Kidney epithelial cell (primary cell): ENCODE results near the gene AIF1. TPM values are rescaled to one million over a fixed set of nuclear protein-coding genes. Genes with fewer than 3 reads are reported as not detected.

Experiments
- DNase-seq: peaks from one replicate; pipeline ENCODE4 v3.0.0-alpha.2; 2010; ENCODE audit warnings: low read depth
- H3K27me3 ChIP-seq: 2 replicates; pipeline ENCODE4 v1.6.0; 2011; ENCODE audit warnings: low read length; ENCODE audit not compliant: control insufficient read depth, insufficient read depth
- H3K36me3 ChIP-seq: 2 replicates; pipeline ENCODE4 v1.5.1; 2011; ENCODE audit warnings: low read length; ENCODE audit not compliant: control insufficient read depth, insufficient read depth
- H3K4me3 ChIP-seq: 2 replicates; pipeline ENCODE4 v1.5.1; 2011; ENCODE audit warnings: low read depth, mild to moderate bottlenecking, control low read depth, low read length
- CTCF ChIP-seq: IDR thresholded peaks from 2 replicates; pipeline ENCODE4 v1.5.1; 2011; ENCODE audit warnings: mild to moderate bottlenecking, moderate library complexity, low read length, control low read depth, inconsistent platforms; ENCODE audit not compliant: insufficient read depth, poor library complexity, severe bottlenecking
- total RNA-seq: library from RNA; depleted of rRNA; stranded (reverse); fragments of >200 nt; gene quantifications from 2 replicates; pipeline ENCODE4 v1.2.3, GENCODE V29; 2015

AIF1 gene
- total RNA-seq, 1 donor from 2014 or later = 0.33 TPM

- no peak for DNase-seq
- no peaks in the 10 kb centered on the region for H3K27me3 ChIP-seq
Observed at GRCh38 chr6:31577579-31577966, 37.5 kb upstream of the AIF1 start.

GRCh38 chr6:31578184-31579118 lies 36.6 kb upstream of the AIF1 start:
- Histone ChIP-seq H3K4me3 (no peak overlapping the region), H3K27me3 (no peaks in the 10 kb centered on the region), H3K36me3 (no peaks in the 10 kb centered on the region)
- DNase-seq = peak; percentile 67
- TF ChIP-seq CTCF = no peak

More at GRCh38 chr6:31577579-31577966, 37.5 kb upstream of the AIF1 start:
- Histone ChIP-seq H3K36me3 (no peaks in the 10 kb centered on the region), H3K4me3 (no peak overlapping the region)
- TF ChIP-seq CTCF = no peak

- no peak for TF ChIP-seq CTCF
- DNase-seq = no peak
- no peaks in the 10 kb centered on the region for H3K27me3 ChIP-seq
- H3K36me3 ChIP-seq = no peaks in the 10 kb centered on the region
- no peak overlapping the region for H3K4me3 ChIP-seq
Observed at GRCh38 chr6:31579119-31579505, 35.9 kb upstream of the AIF1 start.

GRCh38 chr6:31579546-31580437 lies 35.2 kb upstream of the AIF1 start:
- no peak for DNase-seq
- TF ChIP-seq CTCF = no peak
- H3K4me3 ChIP-seq = no peak overlapping the region
- no peaks in the 10 kb centered on the region for H3K36me3 ChIP-seq
- H3K27me3 ChIP-seq = no peaks in the 10 kb centered on the region

- H3K4me3 ChIP-seq = peak overlapping the region; percentile 85
- DNase-seq = no peak
- no peaks in the 10 kb centered on the region for H3K27me3 ChIP-seq
- H3K36me3 ChIP-seq = no peaks in the 10 kb centered on the region
- no peak for TF ChIP-seq CTCF
Observed at GRCh38 chr6:31580438-31580740, 34.6 kb upstream of the AIF1 start.
